HT-29 (cell line): ENCODE results near the gene PRKD3. TPM values are rescaled to one million over a fixed set of nuclear protein-coding genes. Genes with fewer than 3 reads are reported as not detected.

ENCODE experiments used
- DNase-seq: peaks from one replicate; pipeline ENCODE4 v3.0.0-alpha.2; 2015; ENCODE audit warnings: low spot score
- total RNA-seq: library from RNA; depleted of rRNA; stranded (reverse); fragments of >200 nt; shearing (Covaris generic); gene quantifications from 2 replicates; pipeline ENCODE4 v1.2.3, GENCODE V29; 2014

Gene PRKD3
- total RNA-seq, 1 experiment from 2014 or later: 14.0 TPM

DNA sequence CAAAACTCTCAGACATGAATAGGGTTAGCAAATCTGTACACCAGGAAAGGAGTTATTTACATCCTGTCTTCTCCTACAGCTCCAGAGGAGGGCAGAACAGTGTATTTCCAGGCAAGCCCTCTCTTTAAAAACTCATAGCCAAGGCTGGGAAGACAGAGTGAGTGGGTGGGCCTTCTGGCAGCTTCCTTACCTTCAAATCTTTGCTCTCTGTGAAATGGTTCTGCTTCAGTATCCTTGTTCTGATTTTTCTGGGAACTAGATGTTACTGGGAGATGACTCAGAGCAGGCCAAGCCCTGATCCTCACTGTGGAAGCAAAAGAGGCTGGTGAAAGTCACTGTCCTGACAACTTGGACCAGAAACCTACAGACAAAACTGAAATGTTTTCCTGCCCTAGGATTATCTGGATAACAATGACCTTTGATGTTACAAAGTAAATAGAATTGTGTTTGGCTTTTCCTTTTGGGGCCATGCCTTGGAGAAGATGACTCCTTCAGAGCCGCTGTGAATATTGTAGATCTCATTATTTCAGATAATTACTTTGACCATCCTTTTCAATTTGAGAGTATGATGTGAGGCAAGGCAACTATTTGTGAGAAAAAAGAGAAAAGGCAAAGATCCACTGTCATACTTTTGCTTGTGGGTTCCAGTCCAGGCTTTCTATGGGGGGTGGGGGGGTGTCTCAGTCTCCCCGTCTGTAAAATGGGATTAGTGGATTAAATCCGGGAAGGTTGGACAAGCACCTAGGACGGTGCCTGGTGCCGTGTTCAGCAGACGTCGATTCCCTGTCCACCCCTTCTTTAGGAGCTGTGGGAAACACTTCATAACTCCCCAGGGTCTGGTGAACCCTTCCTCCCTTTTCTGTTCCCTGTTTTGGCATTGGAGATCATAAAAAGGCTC is 19.2 kb upstream of the PRKD3 start:
- peak; percentile 65 for DNase-seq

DNA sequence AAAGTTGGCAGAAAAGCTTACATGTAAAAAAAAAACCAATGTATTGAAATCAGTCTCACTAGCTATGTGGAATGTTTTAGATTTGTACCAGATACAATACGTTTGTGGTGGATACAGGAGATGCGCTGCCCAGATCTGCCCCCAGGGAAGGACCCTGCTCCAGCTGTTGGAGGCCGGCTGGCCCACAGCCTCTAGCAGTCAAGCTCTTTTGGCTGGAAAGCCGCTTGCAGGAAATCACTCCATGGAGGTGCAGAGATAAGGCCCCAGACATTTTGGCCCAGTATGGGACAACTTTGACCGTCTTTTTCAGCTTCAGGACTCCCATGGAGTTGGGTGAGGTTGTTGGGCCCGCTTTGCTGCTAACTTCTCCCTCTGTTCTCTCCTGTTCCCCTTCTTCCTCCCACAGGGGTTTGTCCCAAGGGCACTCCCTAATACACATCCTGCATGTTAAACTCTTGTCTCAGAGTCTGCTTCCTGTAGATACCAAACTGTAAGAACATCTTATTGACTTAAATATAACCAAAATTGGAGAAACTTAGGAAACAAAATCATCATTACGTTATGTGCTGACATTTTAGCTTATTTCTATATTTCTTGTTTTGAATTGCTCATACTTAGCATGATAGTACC is 18.1 kb upstream of the PRKD3 start:
- no peak for DNase-seq

DNA sequence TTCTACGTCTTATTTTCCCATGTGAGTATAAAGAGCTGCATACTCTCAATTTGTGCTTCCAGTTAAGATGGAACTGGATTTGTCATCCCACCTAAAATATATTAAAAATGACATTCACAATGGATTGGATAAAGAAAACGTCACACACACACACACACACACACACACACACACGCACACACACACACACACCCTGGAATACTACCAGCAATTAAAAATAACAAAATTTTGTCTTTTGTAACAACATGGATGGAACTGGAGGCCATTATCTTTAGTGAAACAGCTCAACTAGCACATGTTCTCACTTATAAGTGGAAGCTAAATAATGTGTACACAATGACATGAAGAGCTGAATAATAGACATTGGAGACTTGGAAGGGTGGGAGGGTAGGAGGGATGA is 16.0 kb upstream of the PRKD3 start:
- DNase-seq: no peak

DNA sequence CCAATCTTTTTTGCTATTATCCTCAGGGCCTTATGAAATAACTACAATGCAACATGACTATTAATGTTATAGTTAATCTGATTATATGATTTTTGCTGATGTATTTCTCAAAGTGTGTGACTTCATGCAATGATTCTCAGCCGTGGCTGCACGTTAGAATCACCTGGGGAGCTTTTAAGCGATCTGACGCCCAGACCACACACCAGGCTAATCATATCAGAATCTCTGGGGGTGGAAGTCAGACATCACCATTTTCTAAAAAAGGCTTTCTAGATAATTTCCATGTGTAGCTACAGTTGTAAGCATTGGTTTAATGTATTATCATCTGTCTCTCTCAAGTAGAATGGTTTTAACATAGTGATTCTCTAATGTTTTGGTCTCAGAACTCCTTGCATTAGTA is 14.3 kb upstream of the PRKD3 start:
- DNase-seq: no peak

DNA sequence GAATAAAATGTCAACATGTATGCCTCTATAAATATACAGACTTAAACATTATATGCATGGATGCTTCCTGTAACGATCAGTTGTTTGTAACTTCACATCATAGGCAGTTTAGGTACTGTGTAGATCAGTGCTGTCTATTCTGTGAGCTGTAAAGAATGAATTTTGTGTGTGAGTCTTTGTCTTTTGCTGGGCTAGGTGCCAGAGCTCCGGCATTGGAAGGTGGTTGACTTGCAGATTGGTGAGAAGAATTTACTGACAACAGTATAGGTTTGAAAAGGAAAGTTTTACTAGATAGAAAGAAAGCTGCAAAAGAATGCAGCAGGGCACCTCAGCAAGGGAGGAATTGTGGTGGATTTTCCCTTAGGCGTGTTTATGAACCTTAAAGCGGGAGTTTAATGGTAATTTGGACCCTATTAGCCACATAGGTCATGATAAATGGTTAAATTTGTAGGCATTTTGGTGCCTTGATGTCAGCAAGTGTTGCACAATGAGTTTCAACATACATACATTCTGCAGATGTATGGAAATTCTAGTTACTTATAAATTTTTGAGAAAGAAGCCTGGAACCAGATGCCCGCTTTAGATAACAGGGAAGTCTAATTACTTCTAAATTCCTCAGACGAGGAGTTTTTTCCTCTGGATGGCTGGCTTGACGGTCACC is 13.1 kb upstream of the PRKD3 start:
- no peak for DNase-seq

DNA sequence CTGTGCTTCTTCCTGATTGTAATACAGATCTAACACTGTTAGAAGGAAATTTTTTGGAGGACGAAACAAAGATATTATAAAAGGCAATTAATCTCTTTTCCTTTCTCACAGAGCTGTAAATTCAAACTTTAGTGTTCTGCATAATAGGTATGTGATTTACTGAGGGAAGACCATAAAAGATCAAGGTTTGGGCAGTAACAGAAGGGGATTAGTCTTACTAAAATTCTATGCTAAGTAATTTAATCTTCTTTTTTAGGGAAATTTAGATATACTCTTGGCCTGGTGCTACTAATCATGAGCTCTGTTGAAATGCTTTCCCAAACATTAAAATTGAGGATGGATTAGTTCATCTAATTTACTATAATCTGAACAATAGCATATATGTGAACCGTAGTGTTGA is 11.0 kb upstream of the PRKD3 start:
- no peak for DNase-seq

DNA sequence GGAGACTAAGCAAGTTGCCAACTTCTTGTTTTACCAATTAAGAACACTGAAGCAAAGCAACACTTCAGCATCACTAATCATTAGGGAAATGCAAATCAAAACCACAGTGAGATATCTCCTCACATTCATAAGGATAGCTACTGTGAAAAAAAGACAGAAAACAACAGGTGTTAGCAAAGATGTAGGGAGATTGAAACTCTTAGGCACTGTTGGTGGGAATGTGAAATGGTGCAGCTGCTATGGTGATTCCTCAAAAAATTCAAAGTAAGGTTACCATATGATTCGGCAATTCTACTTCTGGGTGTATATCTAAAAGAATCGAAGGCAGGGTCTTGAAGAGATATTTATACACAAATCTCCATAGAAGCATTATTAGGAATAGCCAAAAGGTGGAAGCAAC is 8.6 kb upstream of the PRKD3 start:
- DNase-seq: no peak

DNA sequence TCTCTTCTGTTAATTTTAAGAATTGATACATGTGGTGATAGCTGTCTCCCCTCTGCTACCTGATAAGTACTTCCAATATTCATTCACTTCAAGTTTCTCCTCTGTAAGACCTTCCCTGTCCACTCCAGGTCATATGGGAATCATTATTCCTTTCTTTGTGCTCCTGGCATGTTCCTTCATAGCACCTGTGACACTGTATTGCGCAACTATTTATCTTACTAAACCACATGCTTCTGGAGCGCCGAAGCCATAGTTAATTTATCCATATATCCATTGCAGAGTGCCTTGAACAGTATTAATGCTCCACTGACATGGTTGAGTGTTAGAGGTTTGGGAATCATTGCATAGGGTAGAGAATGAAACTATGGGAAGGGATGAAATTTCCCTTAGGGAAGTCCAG is 7.9 kb upstream of the PRKD3 start:
- DNase-seq: no peak

DNA sequence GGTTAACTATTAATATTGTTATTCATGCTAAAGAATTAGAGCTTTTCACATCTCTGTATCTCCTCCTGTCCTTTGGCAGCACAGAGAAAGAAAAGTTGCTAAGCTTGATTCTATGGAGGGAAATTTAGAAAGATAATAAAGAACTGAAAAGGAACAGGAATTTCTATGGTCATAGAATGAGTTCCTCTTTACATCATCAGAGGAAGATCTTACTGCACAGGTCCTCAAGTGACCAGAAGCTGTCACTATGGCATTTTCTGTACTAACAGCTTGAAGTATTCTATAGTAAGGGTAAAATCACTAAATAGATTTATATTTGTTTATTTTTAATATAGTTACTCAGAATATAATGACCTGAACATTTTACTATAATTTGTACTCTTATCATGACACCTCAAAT is 6.0 kb upstream of the PRKD3 start:
- no peak for DNase-seq

DNA sequence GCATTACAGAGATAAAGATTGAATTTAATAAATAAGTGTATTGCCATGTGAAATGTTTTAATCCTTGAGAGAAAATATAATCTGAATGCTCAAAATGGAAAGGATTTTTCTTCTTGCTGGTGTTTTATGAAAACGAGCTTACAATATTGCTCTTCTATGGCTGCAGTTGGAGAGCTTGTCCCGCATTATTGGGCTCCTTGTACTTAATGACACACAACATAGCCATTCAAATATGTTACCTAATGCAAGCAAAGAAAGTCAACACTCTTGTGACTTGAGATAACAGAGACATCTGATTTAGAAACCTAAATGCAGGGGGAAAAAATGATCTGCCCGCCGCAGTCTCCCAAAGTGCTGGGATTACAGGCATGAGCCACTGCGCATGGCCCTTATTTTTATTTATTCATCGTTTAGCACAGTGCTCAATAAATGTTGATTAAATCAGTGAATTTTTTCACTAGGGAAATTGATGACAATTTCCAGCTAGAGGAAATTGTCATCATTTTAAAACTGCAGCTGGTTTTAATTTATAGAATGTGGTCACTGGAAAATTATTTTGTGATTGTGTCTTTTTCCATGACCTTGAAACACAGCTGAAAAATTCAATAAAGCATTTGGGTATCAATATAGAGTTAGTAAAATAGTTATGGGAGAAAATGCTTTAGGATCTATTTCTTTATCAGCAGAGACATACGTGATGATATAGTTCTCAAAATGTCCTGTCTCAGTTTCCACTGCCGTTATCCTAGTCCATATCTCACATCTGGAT is 2.4 kb upstream of the PRKD3 start:
- no peak for DNase-seq

DNA sequence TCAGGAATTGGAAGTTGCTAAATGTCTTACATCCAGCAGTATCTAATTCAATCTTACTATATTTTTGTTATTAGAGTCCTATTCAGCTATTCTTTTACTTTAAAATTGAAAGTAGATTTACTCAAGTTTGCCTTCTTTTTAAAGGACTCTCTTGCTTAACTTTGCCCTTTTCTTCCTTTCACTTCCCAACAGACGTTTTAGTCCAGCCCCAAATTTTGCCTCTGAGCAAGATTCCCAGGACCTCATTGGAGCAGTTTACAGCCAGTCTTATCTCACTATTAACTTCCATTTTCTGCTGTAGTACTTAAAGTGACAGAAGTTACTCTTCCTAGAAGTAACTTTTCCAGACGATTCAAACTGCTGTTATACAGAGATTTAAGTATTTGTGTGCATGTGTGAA is 1.7 kb upstream of the PRKD3 start:
- DNase-seq: no peak

DNA sequence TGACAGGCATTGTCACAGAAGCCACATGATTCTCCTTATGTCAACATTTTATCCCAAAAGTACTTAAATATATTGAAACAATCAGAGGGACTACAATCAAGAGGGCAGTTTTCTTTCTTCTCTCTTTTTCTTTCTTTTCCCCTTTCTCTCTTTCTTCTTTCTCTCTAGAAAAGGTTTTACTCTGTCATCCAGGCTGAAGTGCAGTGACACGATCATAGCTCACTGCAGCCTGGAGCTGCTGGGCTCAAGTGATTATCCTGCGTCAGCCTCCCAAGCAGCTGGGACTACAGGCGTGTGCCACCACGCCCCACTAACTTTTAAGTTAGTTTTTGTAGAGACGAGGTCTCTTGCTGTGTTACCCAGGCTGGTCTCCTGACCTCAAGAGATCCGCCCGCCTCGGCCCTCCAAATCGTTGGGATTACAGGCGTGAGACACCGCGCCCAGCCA is 1.0 kb upstream of the PRKD3 start:
- DNase-seq: no peak

DNA sequence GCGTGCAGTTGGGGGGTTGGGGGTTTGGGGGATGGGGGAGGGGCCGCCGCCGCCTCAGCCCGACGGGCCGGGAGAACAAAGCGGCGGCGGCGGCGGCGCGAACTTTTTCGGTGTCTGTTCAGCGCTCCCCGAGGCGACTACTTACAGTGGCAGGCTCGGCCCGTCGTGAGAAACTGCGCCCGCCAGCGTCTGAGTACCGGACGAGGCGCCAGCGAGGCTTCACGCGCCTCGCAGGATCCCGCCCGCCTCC is 172 bp downstream of the PRKD3 start:
- DNase-seq: peak; percentile 68

DNA sequence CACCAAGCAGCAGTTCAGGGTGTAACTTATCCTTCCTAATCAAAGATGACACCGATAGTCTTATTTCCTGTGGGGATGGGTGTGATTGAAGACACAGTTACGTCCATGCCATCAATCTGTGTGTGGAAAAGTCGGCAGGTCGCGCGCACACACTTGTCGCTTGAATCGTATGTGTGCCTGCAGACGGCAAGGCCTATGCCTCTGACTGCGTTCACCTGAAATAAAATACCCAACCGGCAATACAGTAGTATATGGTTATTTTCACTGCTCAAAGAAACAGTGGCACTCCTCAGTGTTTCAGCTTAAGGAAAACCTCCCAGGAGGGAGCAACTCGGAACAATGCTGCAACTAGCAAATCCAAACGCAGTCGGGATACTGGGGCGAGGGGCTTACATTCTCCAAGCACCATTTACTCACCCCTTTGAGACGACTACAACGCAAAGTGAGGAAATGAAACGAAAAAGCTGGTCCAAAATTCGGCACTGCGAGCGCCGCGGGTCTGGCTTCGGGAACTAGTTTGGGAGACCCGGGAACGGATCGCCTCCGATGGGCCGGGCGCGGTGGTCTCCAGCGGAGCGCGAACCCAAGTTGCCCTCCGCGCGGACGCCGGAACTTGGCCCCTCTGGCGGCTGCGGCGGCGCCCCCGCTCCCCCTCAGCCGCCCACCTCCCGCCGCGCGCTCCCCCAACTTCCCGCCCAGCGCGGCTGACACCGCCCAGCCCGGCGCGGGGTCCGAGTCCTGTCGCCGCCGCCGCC is 675 bp downstream of the PRKD3 start:
- DNase-seq: peak; percentile 67

DNA sequence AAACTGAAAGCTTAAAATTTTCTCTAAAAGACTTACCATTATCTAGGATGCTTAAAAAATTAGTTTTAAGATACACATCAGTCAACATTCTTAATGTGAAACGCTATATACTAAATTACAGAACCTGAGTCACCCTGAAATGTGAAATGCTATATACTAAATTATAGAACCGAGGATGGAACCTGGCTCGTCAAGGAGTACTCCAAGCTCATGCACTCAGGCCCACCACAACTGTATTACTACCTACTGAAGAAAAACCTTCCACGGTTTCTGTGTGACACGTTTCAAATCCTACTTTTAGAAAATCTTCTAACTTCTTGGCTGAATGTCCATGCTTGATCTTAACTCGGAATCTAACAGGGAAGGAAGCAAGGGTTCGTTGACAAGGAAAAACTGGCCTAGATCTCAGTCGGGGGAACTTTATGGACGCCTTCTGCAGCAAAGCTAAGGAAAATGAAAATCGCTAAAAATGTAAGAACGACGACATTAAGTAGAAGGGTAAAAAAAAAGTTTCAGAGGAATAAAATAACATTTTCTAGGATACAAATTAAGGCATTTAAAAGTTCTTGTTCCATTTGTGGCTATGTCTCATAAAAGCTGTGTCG is 1.4 kb downstream of the PRKD3 start:
- DNase-seq: no peak

DNA sequence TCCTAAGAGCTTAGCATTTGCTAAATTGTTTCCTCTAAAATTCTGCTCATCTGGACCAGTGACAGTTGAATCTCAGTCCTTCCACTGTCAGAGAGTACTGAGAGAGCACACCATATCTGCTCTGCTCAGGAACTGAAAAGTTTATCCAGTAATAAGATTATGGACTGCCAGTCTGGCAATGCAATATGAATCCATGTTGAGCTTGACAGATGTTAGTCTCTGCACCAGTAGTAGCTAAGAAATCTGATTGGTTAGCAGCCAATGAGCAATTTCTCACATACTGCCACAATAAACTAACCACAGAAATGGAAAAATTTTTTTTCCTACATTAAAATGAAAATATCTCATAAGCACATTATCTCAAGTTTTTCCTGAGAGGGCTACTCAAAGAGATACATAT is 2.3 kb downstream of the PRKD3 start:
- DNase-seq: no peak

DNA sequence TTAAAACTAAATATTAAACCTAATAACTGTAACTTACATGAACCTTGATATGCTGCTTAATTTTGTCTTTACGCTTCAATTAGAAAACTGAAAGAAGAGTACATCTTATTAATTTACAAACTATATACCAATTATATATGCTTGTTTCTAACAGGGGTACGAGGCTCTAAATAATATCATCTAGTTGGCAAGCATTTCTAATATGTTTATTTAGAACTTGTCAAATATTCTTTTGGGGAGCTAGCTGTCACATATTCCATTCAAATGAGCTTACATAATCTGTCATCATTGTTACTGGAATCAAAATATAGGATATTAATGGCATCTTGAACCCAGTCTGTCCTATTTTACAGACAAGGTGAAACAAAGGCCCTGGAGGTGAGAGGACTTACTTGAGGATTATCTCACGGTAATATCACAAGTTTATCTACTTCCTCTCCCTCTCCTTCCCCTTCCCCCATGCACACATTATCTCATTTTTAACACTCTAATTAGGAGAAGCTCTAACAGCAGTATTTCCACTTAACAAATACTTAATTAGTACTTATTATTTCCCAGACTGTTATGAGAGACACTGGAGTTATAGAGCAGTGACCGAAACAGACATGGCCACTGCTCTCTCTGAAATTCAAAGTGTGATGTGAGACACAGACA is 3.5 kb downstream of the PRKD3 start:
- DNase-seq: no peak

DNA sequence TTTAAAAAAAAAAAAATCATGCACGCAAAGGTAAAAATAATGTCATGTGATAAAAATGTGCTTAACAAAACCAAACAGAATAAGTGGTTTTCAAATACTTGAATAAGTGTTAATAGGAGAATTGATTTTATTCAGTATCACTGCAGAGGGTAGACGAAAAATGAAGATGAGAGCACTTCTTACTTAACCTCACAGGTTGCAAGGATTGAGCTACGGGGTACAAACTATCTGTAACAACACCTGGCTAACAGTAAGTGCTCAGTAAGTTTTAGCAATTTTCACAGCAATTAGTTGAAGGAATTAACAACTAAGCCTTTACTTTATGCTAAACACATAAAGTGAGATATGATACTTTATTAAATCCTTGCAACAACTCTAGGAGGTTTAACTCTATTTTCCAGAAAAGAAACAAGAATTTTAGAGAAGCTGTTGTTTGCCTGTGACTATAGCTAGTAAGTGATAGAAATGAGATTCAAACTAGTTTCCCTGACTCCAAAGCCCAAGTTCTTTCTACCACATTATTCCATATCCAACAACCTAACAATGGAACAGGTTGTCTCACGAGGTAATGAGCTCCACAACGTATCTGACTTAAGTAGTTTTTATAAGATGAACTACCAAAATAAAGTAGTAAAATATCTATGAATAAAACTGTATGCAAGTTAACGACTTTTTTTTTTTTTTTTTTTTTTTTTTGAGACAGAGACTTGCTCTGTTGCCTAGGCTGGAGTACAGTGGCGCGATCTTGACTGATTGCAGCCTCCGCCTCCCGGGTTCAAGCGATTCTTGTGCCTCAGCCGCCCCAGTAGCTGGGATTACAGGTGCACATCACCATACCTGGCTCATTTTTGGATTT is 4.7 kb downstream of the PRKD3 start:
- no peak for DNase-seq

DNA sequence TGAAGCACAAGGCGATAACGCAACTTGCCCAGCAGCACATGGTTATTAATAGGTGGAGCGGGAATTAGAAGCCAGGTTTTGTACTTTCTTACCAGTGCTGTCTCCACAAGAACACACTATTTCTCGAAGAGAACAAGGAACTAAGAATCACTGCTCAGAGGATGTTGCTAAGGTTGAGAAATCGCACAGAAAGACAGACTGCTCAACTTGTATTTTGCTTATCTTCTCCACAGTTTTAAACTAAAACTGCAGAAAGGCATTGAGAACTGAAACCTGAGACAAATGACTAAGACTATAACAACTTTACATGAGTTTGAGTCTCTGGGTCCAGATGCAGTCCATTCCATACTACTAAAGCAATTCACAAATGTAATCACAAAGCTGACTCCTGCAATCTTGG is 6.2 kb downstream of the PRKD3 start:
- DNase-seq: no peak

DNA sequence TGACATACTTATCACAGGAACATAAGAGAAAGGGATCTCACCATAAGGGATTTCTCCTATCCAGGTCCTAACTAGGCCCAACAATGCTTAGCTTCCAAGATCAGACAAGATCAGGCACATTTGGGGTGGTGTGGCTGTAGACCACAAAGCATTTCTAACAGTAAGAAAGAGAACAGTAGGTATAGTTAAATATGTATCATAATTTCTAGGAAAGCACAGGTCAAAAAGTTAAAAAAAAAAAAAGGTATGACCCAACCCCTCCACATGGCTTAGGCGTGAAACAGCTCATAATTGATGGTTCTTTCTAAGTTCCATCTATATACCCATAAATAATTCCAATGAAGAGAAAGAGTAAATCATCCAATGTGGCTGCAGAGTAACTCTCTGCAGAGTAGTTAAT is 6.9 kb downstream of the PRKD3 start:
- DNase-seq: no peak
